Transverse colon (tissue), 4 donors: Measurements from ENCODE around the gene RNF44. TPM values are rescaled to one million over a fixed set of nuclear protein-coding genes. Genes with fewer than 3 reads are reported as not detected.

Experiments used
- DNase-seq: peaks from one replicate; pipeline ENCODE4 v3.0.0-alpha.2; 2019
- H3K27ac ChIP-seq, 4 donors: fragments of 200-600 bp; sonication (generic); 2 replicates each; pipeline ENCODE4 v1.5.1; 2016 to 2018; ENCODE audit warnings: inconsistent platforms in 4 of 4
- H3K27me3 ChIP-seq: fragments of 200-600 bp; sonication (generic); 2 replicates; pipeline ENCODE4 v1.5.1; 2017; ENCODE audit warnings: inconsistent platforms
- H3K36me3 ChIP-seq, 4 donors: fragments of 200-600 bp; sonication (generic); 2 replicates each; pipeline ENCODE4 v1.5.1; 2017 to 2019; ENCODE audit warnings: inconsistent platforms in 4 of 4
- H3K4me1 ChIP-seq, 4 donors: fragments of 200-600 bp; sonication (generic); 2 replicates each; pipeline ENCODE4 v1.5.1; 2017 to 2020; ENCODE audit warnings: inconsistent platforms in 4 of 4
- H3K4me3 ChIP-seq, 4 donors: fragments of 200-600 bp; sonication (generic); 1 replicate in 1 of 4; 2 replicates in 3 of 4; pipeline versions ENCODE4 v1.5.1 to v1.6.1; 2017 to 2019; ENCODE audit warnings: inconsistent platforms in 4 of 4
- H3K9me3 ChIP-seq, 2 donors: fragments of 200-600 bp; sonication (generic); 2 replicates each; pipeline ENCODE4 v1.5.1; 2017 to 2019; ENCODE audit warnings: inconsistent platforms in 2 of 2
- CTCF ChIP-seq, 5 experiments: fragments of 200-600 bp in 3 of 5; fragments of 450-650 bp in 2 of 5; sonication (generic) in 3 of 5; IDR thresholded peaks; 1 replicate in 2 of 5; 2 replicates in 3 of 5; pipeline ENCODE4 v1.5.1; 2016 to 2017; ENCODE audit warnings: antibody characterized with exemption in 5 of 5, inconsistent platforms in 3 of 5, mild to moderate bottlenecking in 2 of 5, moderate library complexity in 1 of 5
- EP300 ChIP-seq: sonication (generic); formaldehyde crosslinking; IDR thresholded peaks from one replicate; pipeline ENCODE4 v1.6.1; 2017; ENCODE audit warnings: antibody characterized with exemption, low read depth
- POLR2A ChIP-seq: fragments of 450-650 bp; IDR thresholded peaks from one replicate; pipeline ENCODE4 v1.6.1; 2016; ENCODE audit warnings: antibody characterized with exemption, mild to moderate bottlenecking, moderate library complexity
- POLR2AphosphoS5 ChIP-seq, 3 donors: sonication (generic); formaldehyde crosslinking; IDR thresholded peaks; one replicate each; pipeline ENCODE4 v1.6.1; 2016; ENCODE audit warnings: antibody characterized with exemption in 3 of 3
- WGBS, 2 donors: methylation state at CpG; one replicate each; pipeline ENCODE4 v1.1.5; 2018; ENCODE audit warnings: low coverage in 1 of 2; 5-methylcytosine and 5-hydroxymethylcytosine counted together
- in situ Hi-C, 4 donors: fragments of 200-750 bp; cut with MboI; loops; one replicate each; pipeline versions ENCODE4 v1.15.0 to v1.15.1; 2017; ENCODE audit warnings: low sequenced_read_pairs in 3 of 4, low pct_ligation_motif_present in 1 of 4, low pct_unique_long_range_greater_than_20kb in 1 of 4
- intact Hi-C: fragments of 100-400 bp; cut with DNase I; formaldehyde crosslinking; loops from one replicate; pipeline ENCODE4 v1.15.1; 2023; ENCODE audit warnings: low total_unique reads
- total RNA-seq, 4 donors: library from RNA; depleted of rRNA; stranded (reverse); fragments of >200 nt; gene quantifications; one replicate each; pipeline ENCODE4 v1.1.0, GENCODE V29; 2016

RNF44 gene
- total RNA-seq, 4 donors from 2014 or later: 43.8 to 65.6 (median 54.8) TPM

DNA sequence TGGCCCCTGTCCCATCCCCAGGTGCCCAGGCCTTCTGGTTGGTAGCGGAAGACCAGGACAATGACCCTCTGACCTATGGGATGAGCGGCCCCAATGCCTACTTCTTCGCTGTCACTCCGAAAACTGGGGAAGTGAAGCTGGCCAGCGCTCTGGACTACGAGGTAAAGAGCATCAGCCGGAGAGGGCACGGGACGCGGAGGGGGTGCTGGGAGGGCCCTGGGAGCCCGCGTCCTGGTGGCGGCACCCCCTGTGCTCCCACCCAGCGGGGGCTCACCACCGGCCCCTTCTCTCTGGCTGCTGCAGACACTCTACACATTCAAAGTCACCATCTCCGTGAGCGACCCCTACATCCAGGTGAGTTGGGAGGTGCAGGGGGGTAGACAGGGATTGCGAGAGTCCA is 31.5 kb upstream of the RNF44 start:
- TF ChIP-seq POLR2A: no peak
- TF ChIP-seq POLR2AphosphoS5 (IDR thresholded peaks at IDR 0.05): no peak
- no peak for TF ChIP-seq EP300
- TF ChIP-seq CTCF (IDR thresholded peaks at IDR 0.05): no peak
- intact Hi-C loops: no loop called here

GRCh38 chr5:176565760-176566288 is 28.6 kb upstream of the RNF44 start:
- Histone ChIP-seq H3K9me3 (no peaks in the 10 kb centered on the region), H3K27ac (no peak overlapping the region), H3K27me3 (peaks cover 7% of the 10 kb centered on the region), H3K4me3 (no peak overlapping the region), H3K36me3 (no peaks in the 10 kb centered on the region), H3K4me1 (no peaks in the 10 kb centered on the region)
- 76 to 83% methylated on average over 3 to 6 of the region's 6 CpGs for WGBS, 2 donors
- intact Hi-C loops (no loop called here), in situ Hi-C loops (no loop called here)
- no peak for DNase-seq
- no peak for TF ChIP-seq POLR2A
- no peak for TF ChIP-seq POLR2AphosphoS5 (IDR thresholded peaks at IDR 0.05)
- no peak for TF ChIP-seq EP300
- no peak for TF ChIP-seq CTCF (IDR thresholded peaks at IDR 0.05)

More for the DNA sequence above, 31.5 kb upstream of the RNF44 start:
- no peaks in the 10 kb centered on the region for H3K9me3 ChIP-seq
- in situ Hi-C loops: no loop called here
- no peaks in the 10 kb centered on the region for H3K4me1 ChIP-seq
- no peak overlapping the region for H3K27ac ChIP-seq
- H3K4me3 ChIP-seq: no peak overlapping the region
- no peaks in the 10 kb centered on the region for H3K36me3 ChIP-seq
- DNase-seq: no peak
- peaks cover 7% of the 10 kb centered on the region for H3K27me3 ChIP-seq
- WGBS, 2 donors: 80% methylated on average over 18 of the region's 18 CpGs; no CpG with 5 or more reads in 1 of the 2 donors

- TF ChIP-seq EP300: no peak
- no peak for TF ChIP-seq POLR2A
- TF ChIP-seq POLR2AphosphoS5 (IDR thresholded peaks at IDR 0.05): no peak
- TF ChIP-seq CTCF (IDR thresholded peaks at IDR 0.05): no peak
- WGBS, 2 donors: 83 to 90% methylated on average over 8 to 10 of the region's 10 CpGs
- Histone ChIP-seq H3K4me1 (no peaks in the 10 kb centered on the region), H3K9me3 (no peaks in the 10 kb centered on the region), H3K27ac (no peak overlapping the region), H3K27me3 (no peaks in the 10 kb centered on the region), H3K36me3 (no peaks in the 10 kb centered on the region), H3K4me3 (no peak overlapping the region)
- DNase-seq: no peak
- in situ Hi-C loops: no loop called here
- intact Hi-C loops: no loop called here
Observed at GRCh38 chr5:176564002-176564401, 26.8 kb upstream of the RNF44 start.

DNA sequence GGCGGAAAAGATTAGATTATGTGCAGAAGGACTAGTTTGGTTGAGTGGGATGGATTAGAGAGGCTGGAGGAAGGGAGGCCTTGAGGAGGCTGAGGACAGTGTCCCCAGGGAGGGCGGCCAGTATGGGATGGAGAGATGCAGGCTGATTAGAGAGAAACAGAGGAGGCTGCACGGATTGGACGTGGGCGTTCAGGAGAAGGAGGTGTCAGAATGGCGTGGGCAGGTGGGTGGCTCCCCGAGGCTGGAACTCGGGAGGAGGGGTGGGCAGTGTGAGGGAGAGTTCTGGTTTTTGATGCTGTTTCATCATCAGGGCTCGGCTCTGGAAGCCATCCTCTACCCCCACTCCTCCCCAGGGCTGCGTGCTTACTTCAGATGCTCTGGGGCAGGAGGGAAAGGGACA is 25.0 kb upstream of the RNF44 start:
- WGBS, 2 donors: 49 to 80% methylated on average over 9 to 10 of the region's 10 CpGs
- no peak overlapping the region for H3K27ac ChIP-seq
- no peaks in the 10 kb centered on the region for H3K27me3 ChIP-seq
- H3K4me3 ChIP-seq: no peak overlapping the region
- H3K9me3 ChIP-seq: no peaks in the 10 kb centered on the region
- in situ Hi-C loops: no loop called here
- no peaks in the 10 kb centered on the region for H3K4me1 ChIP-seq
- H3K36me3 ChIP-seq: no peaks in the 10 kb centered on the region
- no peak for DNase-seq
- intact Hi-C loops: no loop called here
- TF ChIP-seq EP300 (no peak), POLR2AphosphoS5 (IDR thresholded peaks at IDR 0.05) (no peak), POLR2A (no peak), CTCF (IDR thresholded peaks at IDR 0.05) (no peak)
